Activated naive CD8-positive, alpha-beta T cell treated with anti-CD3 and anti-CD28 coated beads for 36 hours (primary cell): Measurements from ENCODE around the gene AP4S1. TPM values are rescaled to one million over a fixed set of nuclear protein-coding genes. Genes with fewer than 3 reads are reported as not detected.

Experiments
- DNase-seq: peaks from one replicate; pipeline ENCODE4 v3.0.0; 2021
- H3K27ac Mint-ChIP-seq: one replicate; pipeline ENCODE4 v1.8.0; 2022; ENCODE audit warnings: mild to moderate bottlenecking, moderate library complexity, mixed read lengths
- H3K27me3 Mint-ChIP-seq: one replicate; pipeline ENCODE4 v1.8.0; 2022; ENCODE audit warnings: mild to moderate bottlenecking, mixed read lengths
- H3K36me3 Mint-ChIP-seq: one replicate; pipeline ENCODE4 v1.8.0; 2021; ENCODE audit warnings: mild to moderate bottlenecking, mixed read lengths
- H3K4me1 Mint-ChIP-seq: one replicate; pipeline ENCODE4 v1.8.0; 2021; ENCODE audit warnings: mixed read lengths
- H3K4me3 Mint-ChIP-seq: one replicate; pipeline ENCODE4 v1.8.0; 2022; ENCODE audit warnings: mild to moderate bottlenecking, moderate library complexity, mixed read lengths
- H3K9me3 Mint-ChIP-seq: one replicate; pipeline ENCODE4 v1.8.0; 2022; ENCODE audit warnings: mixed read lengths
- total RNA-seq, 2 experiments: library from RNA; stranded (reverse); gene quantifications; one replicate each; pipeline ENCODE4 v1.2.3, GENCODE V29; 2021

AP4S1 gene
- total RNA-seq, 2 experiments from 2014 or later, result 7.3 to 8.8 TPM

GRCh38 chr14:31113794-31114193, 88.3 kb downstream of the AP4S1 start:
- no peak for DNase-seq
- H3K36me3 Mint-ChIP-seq, result peaks cover 12% of the 10 kb centered on the region
- H3K4me3 Mint-ChIP-seq, result no peak overlapping the region
- no peak overlapping the region for H3K27ac Mint-ChIP-seq
- no peaks in the 10 kb centered on the region for H3K27me3 Mint-ChIP-seq
- no peaks in the 10 kb centered on the region for H3K9me3 Mint-ChIP-seq
- no peaks in the 10 kb centered on the region for H3K4me1 Mint-ChIP-seq

GRCh38 chr14:31118892-31119291, 93.4 kb downstream of the AP4S1 start:
- H3K4me1 Mint-ChIP-seq, result peaks cover 11% of the 10 kb centered on the region
- H3K36me3 Mint-ChIP-seq, result peaks cover 26% of the 10 kb centered on the region
- H3K27me3 Mint-ChIP-seq, result no peaks in the 10 kb centered on the region
- no peaks in the 10 kb centered on the region for H3K9me3 Mint-ChIP-seq
- H3K27ac Mint-ChIP-seq, result no peak overlapping the region
- H3K4me3 Mint-ChIP-seq, result no peak overlapping the region
- DNase-seq, result no peak

- Mint-ChIP-seq H3K27me3 (no peaks in the 10 kb centered on the region), H3K9me3 (no peaks in the 10 kb centered on the region), H3K4me1 (peaks cover 17% of the 10 kb centered on the region), H3K36me3 (peaks cover 33% of the 10 kb centered on the region), H3K27ac (no peak overlapping the region), H3K4me3 (no peak overlapping the region)
- no peak for DNase-seq
These were observed 96.7 kb downstream of the AP4S1 start for GRCh38 chr14:31122098-31122611.

- DNase-seq, result no peak
- peaks cover 22% of the 10 kb centered on the region for H3K4me1 Mint-ChIP-seq
- H3K27ac Mint-ChIP-seq, result no peak overlapping the region
- no peak overlapping the region for H3K4me3 Mint-ChIP-seq
- H3K36me3 Mint-ChIP-seq, result peaks cover 35% of the 10 kb centered on the region
- no peaks in the 10 kb centered on the region for H3K9me3 Mint-ChIP-seq
- no peaks in the 10 kb centered on the region for H3K27me3 Mint-ChIP-seq
These were observed 97.5 kb downstream of the AP4S1 start for GRCh38 chr14:31122921-31123320.

- peaks cover 44% of the 10 kb centered on the region for H3K36me3 Mint-ChIP-seq
- DNase-seq, result no peak
- H3K4me1 Mint-ChIP-seq, result peaks cover 30% of the 10 kb centered on the region
- H3K4me3 Mint-ChIP-seq, result no peak overlapping the region
- no peaks in the 10 kb centered on the region for H3K9me3 Mint-ChIP-seq
- no peaks in the 10 kb centered on the region for H3K27me3 Mint-ChIP-seq
- peak overlapping the region; percentile 73 for H3K27ac Mint-ChIP-seq
These were observed 98.7 kb downstream of the AP4S1 start for GRCh38 chr14:31124197-31124596.

- no peak overlapping the region for H3K27ac Mint-ChIP-seq
These were observed 99.8 kb downstream of the AP4S1 start for GRCh38 chr14:31125231-31125630.

GRCh38 chr14:31126680-31127079, 101.2 kb downstream of the AP4S1 start:
- Mint-ChIP-seq H3K9me3 (no peaks in the 10 kb centered on the region), H3K27me3 (no peaks in the 10 kb centered on the region), H3K4me3 (no peak overlapping the region), H3K36me3 (peaks cover 37% of the 10 kb centered on the region), H3K4me1 (peaks cover 30% of the 10 kb centered on the region), H3K27ac (no peak overlapping the region)
- no peak for DNase-seq

More at GRCh38 chr14:31125231-31125630, 99.8 kb downstream of the AP4S1 start:
- no peaks in the 10 kb centered on the region for H3K9me3 Mint-ChIP-seq
- H3K4me1 Mint-ChIP-seq, result peaks cover 31% of the 10 kb centered on the region
- no peaks in the 10 kb centered on the region for H3K27me3 Mint-ChIP-seq
- no peak overlapping the region for H3K4me3 Mint-ChIP-seq
- peaks cover 41% of the 10 kb centered on the region for H3K36me3 Mint-ChIP-seq
- DNase-seq, result no peak

- no peaks in the 10 kb centered on the region for H3K9me3 Mint-ChIP-seq
- H3K4me1 Mint-ChIP-seq, result peaks cover 30% of the 10 kb centered on the region
- H3K27me3 Mint-ChIP-seq, result no peaks in the 10 kb centered on the region
- DNase-seq, result no peak
- no peak overlapping the region for H3K4me3 Mint-ChIP-seq
- peaks cover 31% of the 10 kb centered on the region for H3K36me3 Mint-ChIP-seq
- no peak overlapping the region for H3K27ac Mint-ChIP-seq
These were observed 102.2 kb downstream of the AP4S1 start for GRCh38 chr14:31127690-31128089.

- Mint-ChIP-seq H3K36me3 (peaks cover 23% of the 10 kb centered on the region), H3K27me3 (no peaks in the 10 kb centered on the region), H3K4me3 (no peak overlapping the region), H3K4me1 (peaks cover 21% of the 10 kb centered on the region), H3K9me3 (no peaks in the 10 kb centered on the region), H3K27ac (no peak overlapping the region)
- no peak for DNase-seq
These were observed 103.4 kb downstream of the AP4S1 start for GRCh38 chr14:31128601-31129526.

- peaks cover 8% of the 10 kb centered on the region for H3K4me1 Mint-ChIP-seq
- H3K27ac Mint-ChIP-seq, result no peak overlapping the region
- H3K27me3 Mint-ChIP-seq, result no peaks in the 10 kb centered on the region
- DNase-seq, result no peak
- no peaks in the 10 kb centered on the region for H3K9me3 Mint-ChIP-seq
- H3K36me3 Mint-ChIP-seq, result peaks cover 16% of the 10 kb centered on the region
- H3K4me3 Mint-ChIP-seq, result no peak overlapping the region
These were observed 107.7 kb downstream of the AP4S1 start for GRCh38 chr14:31133133-31133532.

GRCh38 chr14:31137214-31137889, 111.9 kb downstream of the AP4S1 start:
- Mint-ChIP-seq H3K4me1 (no peaks in the 10 kb centered on the region), H3K9me3 (no peaks in the 10 kb centered on the region), H3K4me3 (no peak overlapping the region), H3K36me3 (peaks cover 7% of the 10 kb centered on the region), H3K27me3 (no peaks in the 10 kb centered on the region), H3K27ac (no peak overlapping the region)
- DNase-seq, result no peak

- H3K27me3 Mint-ChIP-seq, result no peaks in the 10 kb centered on the region
- no peaks in the 10 kb centered on the region for H3K4me1 Mint-ChIP-seq
- peaks cover 7% of the 10 kb centered on the region for H3K36me3 Mint-ChIP-seq
- no peaks in the 10 kb centered on the region for H3K9me3 Mint-ChIP-seq
- DNase-seq, result no peak
- H3K4me3 Mint-ChIP-seq, result no peak overlapping the region
- no peak overlapping the region for H3K27ac Mint-ChIP-seq
These were observed 112.9 kb downstream of the AP4S1 start for GRCh38 chr14:31138301-31138700.

GRCh38 chr14:31139301-31139847, 113.9 kb downstream of the AP4S1 start:
- no peaks in the 10 kb centered on the region for H3K27me3 Mint-ChIP-seq
- no peaks in the 10 kb centered on the region for H3K4me1 Mint-ChIP-seq
- H3K4me3 Mint-ChIP-seq, result no peak overlapping the region
- no peaks in the 10 kb centered on the region for H3K9me3 Mint-ChIP-seq
- peaks cover 7% of the 10 kb centered on the region for H3K36me3 Mint-ChIP-seq
- no peak for DNase-seq
- H3K27ac Mint-ChIP-seq, result no peak overlapping the region

- Mint-ChIP-seq H3K9me3 (no peaks in the 10 kb centered on the region), H3K36me3 (peaks cover 8% of the 10 kb centered on the region), H3K27me3 (no peaks in the 10 kb centered on the region)
These were observed 117.1 kb downstream of the AP4S1 start for GRCh38 chr14:31142455-31143087.

More at GRCh38 chr14:31142455-31143087, 117.1 kb downstream of the AP4S1 start:
- H3K27ac Mint-ChIP-seq, result no peak overlapping the region
- no peak for DNase-seq
- no peaks in the 10 kb centered on the region for H3K4me1 Mint-ChIP-seq
- H3K4me3 Mint-ChIP-seq, result no peak overlapping the region
